GM21526 (cell line): ENCODE measurements around the gene ASS1.

Experiments used
- ATAC-seq: cut with Tn5 transposase; IDR thresholded peaks from one replicate; pipeline ENCODE4 v1.9.1; 2021; ENCODE audit warnings: moderate library complexity; ENCODE audit not compliant: unreplicated experiment, low FRiP score

ASS1 gene

DNA sequence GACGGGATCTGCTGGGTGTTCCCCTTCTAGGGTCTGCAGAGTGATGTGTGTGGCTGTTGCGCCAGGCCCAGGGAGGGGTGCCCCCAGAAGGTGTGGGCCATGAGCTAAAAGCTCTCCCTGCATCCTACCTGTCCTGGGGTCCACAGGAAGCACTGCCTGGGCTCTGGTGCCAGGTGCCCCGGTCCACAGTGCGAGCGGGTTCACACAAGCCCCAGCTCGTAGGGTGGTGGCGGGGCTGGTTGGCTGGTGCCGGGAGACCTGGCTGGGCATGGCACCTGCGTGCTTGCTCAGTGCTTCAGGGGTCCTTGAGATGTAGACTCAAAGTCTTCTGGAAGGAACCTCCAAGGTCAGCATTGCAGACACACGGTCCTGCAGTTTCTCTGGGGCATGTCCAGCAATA, 25.5 kb downstream of the ASS1 start:
- ATAC-seq, result no peak

DNA sequence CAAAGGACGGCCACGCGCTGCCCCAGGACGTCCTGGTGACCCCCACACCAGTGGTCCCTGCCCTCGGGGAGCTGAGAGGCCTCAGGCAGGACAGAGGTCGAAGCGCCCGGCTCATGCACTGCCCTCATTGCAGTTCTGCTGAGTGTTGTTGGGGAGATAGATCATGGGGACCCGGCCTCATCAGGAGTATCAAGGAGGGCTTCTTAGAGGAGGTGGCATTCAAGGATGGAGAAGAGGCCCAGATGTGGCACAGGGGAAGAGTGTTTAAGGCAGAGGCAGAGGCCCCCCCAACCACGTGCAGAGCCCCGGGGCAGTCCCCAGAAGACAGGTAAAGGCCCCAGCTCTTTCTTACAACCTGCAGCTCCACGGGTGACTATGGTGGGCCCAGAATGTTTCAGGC, 26.2 kb downstream of the ASS1 start:
- no peak for ATAC-seq

DNA sequence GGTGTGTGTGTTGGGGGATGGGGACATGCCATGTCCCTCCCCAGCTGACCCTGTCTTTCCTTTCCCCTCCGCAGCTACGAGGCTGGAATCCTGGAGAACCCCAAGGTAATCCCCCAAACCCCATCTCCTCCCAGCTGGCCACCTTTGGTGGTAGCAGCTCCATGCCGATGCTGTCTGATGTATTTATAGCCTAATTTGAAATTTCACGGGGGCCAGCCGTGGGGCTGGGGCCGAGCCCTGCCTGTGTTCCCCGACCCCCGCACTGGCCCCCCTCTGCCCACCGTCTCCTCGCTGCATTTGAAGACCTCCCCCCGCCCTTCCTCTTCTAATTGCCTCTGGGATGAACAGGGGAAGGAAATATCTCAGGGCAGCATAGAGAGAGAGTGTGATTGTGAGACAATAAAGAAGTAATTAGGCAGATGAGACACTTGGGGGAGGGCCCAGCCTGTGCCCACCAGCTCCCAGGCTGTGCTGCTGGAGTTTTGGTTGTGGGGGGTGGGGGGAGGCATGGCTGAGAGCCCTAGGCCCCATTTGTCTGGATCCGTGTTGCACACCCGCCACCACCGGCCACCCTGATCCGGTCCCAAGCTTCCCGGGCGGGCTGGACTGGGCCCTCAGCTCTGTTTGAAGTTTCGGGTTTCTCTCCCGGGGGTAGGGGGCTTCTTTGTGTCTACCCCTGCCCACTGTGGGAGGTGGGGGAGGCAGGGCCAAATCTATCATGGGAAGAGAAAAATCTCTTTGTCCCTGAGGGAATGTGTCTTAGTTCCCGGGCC, 26.8 kb downstream of the ASS1 start:
- ATAC-seq, result no peak

- no peak for ATAC-seq
Measured at GRCh38 chr9:130472184-130472705, 27.5 kb downstream of the ASS1 start.

GRCh38 chr9:130473009-130473408, 28.2 kb downstream of the ASS1 start:
- no peak for ATAC-seq

- ATAC-seq, result no peak
Measured at GRCh38 chr9:130473566-130473965, 28.8 kb downstream of the ASS1 start.

- ATAC-seq, result no peak
Measured at GRCh38 chr9:130474106-130474505, 29.3 kb downstream of the ASS1 start.

GRCh38 chr9:130476151-130476730, 31.5 kb downstream of the ASS1 start:
- no peak for ATAC-seq

DNA sequence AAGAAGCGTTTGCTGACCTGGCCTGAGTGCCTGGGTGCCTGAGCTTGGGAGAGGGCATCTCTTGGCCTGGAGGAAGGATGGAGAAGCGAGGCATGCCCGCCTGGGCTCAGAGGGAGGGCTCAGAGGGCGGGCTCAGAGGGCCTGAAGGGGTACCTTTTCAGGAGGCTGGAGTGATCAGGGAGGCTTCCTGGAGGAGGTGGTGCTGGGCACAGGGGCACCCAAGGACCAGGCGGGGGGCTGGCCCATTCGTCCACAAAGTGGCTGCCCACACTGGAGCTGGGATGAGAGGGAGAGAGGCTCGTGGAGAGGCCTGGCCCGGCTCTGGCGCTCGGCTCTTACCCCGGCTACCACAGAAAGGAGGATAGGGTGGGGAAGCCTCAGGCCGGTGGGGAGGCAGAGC, 32.8 kb downstream of the ASS1 start:
- ATAC-seq, result no peak

DNA sequence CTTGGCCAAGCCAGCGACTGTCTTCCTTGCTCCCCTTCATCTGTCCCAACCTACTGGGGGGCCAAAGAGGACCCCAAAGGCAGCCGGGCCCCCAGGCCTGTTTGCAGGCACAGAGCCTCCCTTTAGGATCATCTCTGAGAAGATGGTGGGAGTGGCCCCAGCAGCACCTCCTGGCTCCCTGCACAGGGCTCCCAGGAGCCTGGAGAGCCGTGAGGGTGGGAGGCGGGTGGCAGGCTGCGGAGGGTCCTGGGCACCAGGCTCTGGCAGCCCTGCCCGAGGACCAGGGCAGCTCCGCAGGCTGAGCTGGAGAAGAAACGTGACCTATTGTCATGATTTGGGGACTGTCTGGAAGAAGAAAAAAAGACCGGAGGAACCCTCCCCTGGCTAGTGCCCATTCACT, 33.4 kb downstream of the ASS1 start:
- ATAC-seq, result no peak

DNA sequence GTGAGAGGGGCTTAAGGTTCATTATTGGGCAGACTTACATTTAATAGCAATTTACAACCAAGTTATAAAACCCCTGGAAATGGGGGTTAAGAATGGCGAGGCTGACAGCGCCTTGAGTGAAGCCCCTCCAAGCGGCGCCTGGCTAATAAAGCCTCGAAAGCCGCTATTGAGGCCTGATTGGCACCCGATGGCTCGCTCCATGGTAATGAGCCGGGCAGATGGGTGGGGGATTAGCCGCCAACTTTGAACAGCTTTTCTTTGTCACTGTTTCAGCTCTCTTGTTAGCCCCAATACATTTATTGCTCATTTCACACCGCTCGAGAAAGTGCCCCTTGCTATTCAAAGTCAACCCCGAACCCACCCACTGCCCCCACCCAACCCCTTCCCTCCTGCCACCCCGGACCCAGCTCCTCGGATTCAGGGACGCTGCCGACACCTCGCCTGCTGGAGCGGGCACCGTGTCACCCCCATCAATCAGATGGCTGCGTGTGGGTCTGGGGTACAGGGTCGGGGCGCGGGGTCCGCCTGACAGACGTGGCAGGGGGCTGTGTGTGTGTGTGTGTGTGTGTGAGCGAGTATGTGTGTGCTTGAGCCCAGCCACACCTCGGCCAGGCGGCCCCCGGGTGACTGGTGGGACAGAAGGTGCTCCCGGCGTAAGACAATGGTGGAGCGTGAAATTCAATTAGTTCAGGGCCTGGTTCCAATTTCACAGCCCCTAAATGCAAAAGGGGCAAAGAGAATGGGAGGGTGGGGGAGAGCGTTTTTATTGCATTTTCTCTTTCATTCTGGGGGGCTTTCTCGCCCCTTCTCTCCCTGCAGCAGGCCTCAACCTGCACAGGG, 34.2 kb downstream of the ASS1 start:
- ATAC-seq, result no peak

DNA sequence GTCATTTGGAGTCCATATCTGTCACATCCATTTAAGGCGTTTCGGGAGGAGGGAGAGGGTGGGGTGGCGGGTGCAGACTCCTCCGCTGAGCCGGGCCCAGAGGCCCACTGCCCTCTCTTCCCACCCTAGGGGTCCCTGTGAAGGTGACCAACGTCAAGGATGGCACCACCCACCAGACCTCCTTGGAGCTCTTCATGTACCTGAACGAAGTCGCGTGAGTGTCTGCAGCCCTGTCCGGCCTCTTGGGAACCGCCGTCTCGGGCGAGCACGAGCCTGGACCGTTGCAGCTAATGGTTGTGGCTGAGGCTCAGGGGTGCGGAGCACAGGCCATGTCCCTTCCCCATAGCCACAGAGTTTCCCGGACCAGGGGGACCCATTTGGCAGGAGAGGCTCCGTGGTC, 34.8 kb downstream of the ASS1 start:
- no peak for ATAC-seq

GRCh38 chr9:130480673-130481072, 35.9 kb downstream of the ASS1 start:
- ATAC-seq, result no peak

DNA sequence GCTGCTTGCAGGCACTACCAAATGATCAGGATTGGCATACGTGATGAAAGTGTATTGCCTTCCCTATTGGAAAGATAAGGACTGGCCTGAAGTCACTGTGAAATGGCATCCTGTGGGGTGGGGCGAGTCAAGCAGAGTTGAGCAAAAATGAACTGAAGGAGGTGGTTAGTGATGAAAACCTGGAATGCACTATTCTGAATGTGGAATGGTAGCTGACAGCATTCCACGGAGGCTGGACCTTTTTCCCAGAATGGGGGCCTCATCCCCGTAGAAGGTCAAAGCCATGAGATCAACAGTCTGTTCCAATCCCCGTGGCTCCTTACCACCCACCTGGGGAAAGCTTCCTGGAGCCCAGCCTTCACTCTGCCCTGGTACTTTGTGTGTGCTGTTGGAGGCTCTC, 37.7 kb downstream of the ASS1 start:
- ATAC-seq, result no peak

DNA sequence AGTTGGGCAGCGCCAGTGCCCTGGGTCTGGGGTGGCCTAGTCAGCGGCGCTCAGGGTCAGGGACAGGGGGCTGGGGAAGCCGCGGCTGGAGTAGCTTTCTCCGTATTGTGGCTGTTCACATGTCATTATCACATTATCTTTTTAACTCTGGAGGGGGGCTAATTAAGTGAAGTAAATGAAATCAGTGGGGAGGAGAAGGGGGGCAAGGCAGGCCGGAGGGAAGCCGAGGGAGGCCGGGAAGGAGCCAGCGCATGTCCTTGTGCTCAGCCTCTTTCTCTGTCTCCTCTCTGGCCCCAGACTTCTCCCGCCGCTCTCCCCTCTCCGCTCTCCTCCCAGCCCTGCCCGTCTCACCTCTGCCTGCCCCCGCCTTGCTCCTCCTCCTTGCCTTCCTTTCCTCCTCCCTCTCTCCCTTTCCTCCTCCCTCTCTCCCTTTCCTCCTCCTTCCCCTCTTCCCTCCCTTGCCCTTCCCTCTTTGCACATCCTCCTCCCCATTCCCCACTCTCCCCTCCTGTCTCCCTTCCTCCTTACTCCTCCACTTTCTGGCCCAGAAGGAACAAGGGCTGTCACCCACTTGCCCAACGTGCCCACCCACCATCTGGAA, 38.7 kb downstream of the ASS1 start:
- ATAC-seq, result no peak

DNA sequence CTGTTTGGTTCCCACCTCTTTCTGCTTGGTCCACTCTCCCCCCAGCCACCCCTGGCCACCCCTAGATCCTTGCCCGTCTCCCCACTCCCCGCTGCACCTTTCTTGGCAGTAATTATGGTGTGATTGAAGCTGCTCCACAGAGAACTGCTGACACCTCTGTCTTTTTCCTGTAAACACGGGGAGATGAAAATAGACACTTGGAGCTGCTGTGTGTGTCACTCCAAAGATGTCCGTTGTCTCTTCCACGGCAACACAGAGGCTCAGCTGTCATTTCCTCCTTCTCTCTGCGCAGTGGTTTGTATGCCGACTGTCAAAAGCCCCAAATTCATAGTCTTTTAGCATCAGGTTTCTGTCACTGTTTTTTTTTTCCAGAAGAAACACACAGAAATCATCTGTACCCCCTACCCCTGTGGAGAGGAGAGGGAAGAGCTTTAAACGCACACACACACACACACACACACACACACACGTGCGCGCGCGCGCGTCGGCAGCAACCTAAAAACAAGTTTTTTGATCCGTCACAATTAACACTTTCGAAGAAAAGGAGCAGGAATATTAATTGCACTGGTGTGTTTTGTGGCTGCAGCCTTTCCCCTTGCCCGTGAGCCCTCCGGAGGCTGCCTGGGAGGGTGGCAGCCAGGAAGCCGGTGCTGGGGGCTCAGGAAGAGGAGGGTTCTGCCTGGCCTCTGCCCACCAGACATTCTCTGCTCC, 39.8 kb downstream of the ASS1 start:
- ATAC-seq, result no peak

DNA sequence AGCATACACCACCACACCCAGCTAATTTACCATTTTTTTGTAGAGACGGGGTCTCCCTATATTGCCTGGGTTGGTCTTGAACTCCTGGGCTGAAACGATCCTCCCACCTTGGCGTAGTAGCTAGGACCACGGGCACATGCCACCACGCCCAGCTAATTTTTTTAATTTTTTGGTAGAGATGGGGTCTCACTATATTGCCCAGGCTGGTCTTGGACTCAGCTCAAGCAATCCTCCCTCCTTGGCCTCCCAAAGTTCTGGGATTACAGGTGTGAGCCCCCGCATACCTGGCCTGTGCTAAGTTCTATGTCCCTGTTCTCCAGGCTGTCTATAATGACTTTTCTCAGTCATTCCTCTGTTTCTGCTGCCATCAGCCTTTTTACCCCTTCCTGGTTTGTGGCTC, 41.3 kb downstream of the ASS1 start:
- no peak for ATAC-seq

DNA sequence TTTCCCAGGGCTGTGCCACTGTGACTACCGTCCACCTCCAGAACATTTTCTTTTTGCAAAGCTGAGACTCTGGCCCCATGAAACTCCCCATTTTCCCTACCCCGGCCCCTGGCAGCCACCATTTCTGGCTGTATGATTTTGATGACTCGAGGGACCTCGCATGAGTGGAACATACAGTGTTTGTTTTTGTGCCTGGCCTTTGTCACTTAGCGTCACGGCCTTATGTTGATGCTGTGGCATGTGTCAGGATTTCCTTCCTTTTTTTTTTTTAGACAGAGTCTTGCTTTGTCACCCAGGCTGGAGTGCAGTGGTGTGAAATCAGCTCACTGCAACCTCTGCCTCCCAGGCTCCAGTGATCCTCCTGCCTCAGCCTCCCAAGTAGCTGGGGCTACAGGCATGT, 42.7 kb downstream of the ASS1 start:
- no peak for ATAC-seq

DNA sequence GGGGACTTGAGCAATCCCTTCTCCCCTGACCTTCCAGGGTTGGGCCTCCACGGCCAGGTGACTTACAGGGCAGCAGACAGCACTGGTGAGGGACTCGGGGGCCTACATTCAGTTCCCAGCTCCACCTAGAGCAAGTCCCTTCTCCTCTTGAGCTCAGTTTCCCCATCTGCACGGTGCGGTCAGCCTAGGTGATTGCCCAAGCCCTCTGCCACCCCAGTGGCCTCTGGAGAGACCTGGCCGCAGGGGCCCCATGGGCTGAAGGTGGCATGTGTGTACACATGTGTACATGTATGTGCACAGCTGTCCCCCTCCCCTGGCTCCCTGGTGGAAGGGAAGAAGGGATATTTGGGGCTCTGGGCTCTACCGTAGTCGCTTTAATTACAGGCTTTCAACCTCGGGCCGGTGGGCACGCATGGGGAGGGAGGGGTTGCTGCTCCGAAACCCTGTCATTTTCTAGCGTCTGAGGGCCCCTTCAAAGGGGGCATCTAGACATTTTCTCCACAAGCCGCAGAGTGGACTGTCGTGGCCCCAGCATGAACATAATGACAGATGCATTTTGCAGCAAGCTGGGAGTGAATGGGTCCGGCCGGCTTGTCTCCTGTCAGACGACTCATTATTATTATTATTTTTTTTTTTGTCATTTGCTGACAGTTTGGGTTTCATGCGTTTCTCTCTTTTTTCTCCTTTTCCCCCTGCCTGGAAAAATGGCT, 44.0 kb downstream of the ASS1 start:
- no peak for ATAC-seq

DNA sequence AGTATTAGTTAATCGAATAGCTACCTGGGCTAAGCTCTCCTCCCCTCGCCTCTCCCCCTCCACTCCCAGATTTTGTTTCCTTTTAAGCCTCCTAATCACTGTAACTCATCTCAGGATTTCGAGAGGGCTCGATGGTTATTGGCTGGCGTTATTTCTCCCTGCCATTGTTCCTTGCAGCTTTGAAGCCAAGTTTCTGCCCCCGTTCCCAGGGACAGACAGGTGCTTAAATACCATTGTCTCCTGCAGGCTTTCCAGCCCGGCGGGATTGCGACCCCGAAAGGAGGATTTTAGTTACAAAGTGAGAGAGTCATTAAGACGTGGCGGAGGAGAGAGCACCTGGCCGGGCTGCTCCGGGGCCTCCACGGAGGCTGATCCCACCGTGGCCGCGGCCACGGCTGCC, 46.2 kb downstream of the ASS1 start:
- ATAC-seq, result no peak
